NCI-H128 (cell line): Measurements from ENCODE around the gene ZNF81.
"Not testable (repeated sequence)": the region's sequence is repeated elsewhere in the genome, so short reads cannot be mapped to it uniquely, and the experiment has no call there.

Experiments
- DNase-seq: peaks from one replicate; lab custom pipeline; 2025; ENCODE audit not compliant: unreplicated experiment; lab: John Stamatoyannopoulos, UW

Gene ZNF81

DNA sequence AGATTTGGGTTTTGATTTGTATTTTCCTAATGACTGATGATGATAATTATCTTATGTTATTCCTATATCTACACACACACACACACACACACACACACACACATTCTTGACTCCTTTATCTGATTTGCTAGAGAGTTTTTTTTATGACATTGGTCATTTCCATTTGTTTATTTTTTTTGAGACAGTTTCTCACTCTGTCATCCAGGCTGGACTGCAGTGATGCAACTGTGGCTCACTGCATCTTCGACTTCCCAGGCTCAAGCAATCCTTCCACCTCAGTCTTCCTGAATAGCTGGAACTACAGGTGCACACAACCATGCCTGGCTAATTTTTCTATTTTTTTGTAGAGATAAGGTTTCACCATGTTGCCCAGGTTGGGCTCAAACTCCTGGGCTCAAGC, 6.7 kb downstream of the ZNF81 start:
- DNase-seq = no peak

DNA sequence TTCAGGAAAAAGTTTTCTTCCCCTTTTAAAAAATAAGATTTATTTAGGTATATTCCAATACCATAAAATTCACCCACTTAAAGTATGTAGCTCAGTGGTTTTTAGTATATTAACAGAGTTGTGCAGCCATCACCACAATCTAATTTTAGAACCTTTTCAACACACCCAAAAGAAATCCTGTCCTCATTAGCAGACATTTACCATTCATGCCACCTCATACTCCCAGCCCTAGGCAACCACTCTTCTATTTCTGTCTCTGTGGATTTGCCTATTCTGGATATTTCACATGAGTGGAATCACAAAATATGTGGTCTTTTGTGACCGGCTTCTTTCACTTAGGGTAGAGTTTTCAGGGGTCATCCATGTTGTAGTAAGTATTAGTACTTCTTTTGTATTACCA, 7.4 kb downstream of the ZNF81 start:
- DNase-seq = no peak

DNA sequence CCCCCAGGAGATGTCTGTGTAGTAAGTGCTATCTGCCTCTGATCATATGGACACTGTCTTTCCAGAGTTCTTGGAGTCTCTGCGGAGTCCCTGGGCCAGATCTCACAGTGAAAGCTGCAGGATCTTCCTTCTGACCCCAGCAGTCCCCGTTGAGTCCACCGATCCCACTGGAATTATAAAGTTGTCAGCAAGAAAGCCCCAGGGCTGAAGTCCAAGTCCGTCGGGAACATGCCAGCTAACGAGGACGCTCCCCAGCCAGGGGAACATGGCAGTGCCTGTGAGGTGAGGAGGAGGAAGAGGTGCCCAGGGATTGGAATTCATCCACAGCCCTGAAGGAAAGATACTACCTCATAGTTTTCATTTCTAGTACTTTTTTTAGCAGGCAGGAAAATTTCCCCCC, 9.3 kb downstream of the ZNF81 start:
- DNase-seq = no peak

DNA sequence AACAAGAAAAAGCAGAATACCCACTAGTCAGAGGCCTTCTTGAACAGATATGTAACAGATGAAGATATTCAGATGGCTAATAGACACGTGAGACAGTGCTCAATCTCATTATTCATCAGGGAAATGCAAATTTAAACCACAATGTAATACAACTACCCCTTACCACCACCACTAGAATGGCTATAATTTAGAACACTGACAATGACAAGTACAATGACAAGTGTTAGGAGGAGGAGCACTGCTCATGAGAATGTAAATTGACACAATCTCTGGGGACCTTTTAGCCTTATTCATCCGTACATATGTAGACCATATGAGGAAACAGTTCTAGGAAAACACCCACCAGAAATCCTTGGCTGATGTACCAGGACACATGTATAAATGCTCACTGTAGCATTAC, 13.1 kb downstream of the ZNF81 start:
- DNase-seq = no peak

DNA sequence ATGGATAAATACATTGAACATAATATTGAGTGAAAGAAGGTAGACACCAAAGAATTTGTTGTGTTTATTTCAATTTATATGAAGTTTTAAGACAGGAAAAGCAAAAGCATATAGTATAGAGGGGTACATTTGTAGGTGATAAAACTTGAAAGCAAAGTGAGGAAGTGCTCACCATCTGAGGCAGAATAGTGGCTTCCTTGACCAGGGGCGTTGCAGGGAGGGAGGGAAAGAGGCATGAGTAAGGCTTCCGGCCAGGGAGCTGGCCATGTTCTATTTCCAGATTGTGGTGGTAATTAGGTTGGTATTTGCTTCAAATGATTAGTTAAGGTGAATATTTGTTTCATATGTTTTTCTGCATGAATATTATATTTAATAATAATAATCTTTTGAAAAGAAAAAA, 13.7 kb downstream of the ZNF81 start:
- DNase-seq = not testable (repeated sequence)

DNA sequence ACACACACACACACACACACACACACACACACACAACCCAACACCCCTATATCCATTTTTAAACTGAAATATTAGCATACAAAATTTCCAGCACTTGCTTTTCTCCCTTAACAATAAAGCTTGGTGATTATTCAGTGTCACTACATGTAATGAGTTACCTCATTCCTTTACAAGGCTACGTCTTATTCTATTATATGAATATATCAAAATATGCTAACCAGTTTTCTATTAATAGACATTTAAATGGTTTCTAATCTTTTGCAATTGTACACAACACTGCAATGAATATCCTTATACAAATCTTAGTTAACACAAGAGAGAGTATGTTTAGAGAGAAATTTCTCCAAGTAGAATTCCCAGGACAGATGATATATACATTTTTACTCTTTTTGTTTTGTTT, 14.2 kb downstream of the ZNF81 start:
- DNase-seq = no peak

DNA sequence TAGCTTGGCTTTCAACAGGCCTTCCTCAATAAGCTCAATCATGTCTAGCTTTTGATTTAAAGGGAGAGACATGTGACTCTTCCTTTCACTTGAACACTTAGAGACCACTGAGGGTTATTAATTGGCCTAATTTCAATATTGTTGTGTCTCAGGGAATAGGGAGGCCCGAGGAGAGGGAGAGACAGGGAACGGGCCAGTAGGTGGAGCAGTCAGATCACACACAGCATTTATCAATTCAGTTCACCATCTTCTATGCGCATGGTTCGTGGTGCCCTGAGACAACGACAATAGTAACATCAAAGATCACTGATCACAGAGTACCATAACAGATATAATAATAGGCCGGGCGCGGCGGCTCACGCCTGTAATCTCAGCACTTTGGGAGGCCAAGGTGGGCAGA, 17.8 kb downstream of the ZNF81 start:
- no peak for DNase-seq

DNA sequence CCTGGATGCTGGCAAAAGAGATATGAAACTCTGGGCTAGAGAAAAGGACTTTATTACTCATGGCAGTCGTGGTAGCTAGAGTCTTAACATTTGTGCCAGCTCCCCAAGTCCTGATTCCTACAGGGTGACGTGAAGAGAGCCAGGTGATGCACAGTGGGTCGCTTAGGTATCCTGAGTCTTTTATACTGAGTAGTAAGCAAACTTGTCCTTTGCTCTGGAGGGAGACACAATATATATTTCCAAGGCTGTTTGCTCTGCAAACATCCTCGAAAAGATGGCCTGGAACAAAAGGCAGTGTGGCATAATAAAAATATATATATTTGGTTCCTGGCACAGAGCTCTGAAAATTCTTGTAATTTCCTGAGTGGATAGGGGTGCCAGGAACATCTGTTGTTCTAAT, 23.0 kb downstream of the ZNF81 start:
- no peak for DNase-seq

DNA sequence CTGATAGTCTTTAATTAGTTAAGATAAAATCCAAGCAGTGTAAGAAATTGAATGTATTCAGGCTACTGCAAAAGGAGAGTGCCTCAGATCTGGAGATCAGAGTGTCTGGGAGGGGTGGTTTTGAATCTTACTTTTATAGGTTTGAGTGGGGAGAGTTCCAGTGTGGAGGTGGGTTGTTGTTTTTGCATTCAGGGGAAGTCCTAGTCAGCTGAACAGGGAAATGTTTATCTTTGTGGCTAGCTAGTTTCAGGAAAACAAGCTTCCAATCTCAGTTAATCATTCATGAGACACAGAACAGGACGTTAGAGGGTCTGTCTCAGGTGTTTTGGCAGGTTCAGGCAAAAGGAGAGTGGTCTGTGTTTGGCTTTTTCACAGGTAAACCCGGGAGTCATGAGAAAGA, 26.0 kb downstream of the ZNF81 start:
- DNase-seq = no peak

DNA sequence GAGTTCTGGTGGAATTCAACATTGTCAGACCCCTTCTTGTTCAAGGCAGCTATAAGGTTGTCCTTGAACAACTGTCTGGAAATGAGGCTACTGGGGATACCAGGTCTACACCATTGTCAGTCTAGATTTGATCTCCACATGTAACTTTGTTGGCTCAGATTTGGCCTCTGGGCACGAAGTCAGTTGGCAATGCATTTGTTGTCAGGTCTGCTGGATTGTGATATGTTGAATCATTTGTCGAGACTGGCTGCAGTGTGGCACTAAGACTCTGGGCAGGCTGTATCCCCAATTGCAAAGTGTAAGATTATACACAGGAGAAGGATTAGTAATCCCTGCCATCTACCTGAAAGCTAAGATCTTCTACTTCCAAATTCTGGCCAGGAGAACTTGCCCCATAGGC, 26.5 kb downstream of the ZNF81 start:
- no peak for DNase-seq

DNA sequence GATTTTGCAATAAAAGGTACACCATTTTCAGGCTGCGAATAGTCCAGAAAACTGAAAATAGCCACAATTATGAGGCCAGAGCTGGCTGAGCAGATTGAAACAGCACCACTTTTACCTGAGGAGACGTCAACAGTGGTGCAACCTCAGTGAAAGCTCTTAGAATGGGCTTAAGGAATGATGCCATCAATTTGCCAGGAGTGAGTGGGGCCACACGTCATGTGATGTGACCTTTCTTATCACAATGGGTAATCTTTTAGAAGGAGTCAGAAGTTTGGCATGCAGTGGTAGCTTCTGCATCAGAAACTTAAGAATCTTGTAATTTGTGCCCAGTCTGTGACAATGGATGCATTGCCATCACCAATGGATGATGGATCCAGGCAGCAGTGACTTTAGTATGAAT, 27.6 kb downstream of the ZNF81 start:
- DNase-seq = no peak

DNA sequence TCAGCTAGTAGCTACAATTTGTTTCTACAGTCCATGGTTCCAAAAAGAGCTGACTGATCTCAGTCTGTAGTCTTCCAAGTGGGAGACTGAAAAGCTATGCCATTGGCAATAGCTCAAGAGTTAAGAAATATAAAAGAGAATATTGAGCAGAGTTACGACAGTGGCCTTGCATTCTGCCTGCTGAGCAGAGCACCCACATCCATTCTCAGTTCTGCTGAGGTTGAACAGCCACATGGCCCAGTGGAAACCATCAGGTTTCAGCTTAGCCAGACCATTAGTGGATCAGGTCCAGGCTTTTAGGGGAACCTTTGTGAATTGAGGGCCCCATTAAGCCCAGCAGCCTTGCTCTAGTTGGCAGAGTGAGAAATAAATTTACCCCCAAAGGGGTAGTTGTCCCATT, 28.1 kb downstream of the ZNF81 start:
- no peak for DNase-seq

DNA sequence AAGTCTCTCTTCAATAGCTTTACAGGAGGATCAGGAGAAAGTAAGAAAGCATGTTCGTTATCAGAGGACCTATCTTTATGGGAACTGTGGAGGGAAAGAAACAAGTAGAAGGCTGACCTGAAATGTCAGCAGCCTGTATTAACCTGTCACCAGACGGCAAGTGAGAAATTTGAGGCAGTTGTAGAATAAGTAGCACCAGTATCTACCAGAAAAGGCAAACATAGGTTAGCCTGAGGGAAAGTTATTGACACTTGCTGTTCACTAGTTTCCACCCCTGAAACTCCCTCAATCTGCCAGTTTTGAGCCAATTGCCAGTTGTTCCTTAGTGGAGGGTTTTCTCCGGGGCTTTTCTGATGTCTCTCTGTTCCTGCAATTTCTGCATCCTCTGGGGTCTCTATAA, 36.4 kb downstream of the ZNF81 start:
- no peak for DNase-seq

DNA sequence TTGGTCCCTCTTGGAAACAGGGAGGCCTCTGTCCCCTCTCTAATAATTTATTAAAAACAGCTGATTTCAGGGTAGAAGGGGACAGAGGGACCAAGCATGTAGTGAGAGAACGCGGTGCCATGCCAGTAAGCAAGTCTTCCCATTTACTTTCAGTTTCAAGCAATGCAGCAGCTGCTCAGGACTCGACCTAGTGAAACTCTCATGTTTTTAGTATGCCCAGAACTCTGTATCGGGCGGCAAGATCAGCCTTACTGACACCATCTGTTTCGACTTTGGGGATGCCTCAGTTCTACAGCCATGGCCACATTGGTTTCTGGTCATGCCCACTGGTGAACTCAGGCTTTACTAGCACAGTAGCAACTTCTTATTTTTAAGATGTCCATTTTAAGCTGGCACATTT, 40.6 kb downstream of the ZNF81 start:
- DNase-seq = no peak

DNA sequence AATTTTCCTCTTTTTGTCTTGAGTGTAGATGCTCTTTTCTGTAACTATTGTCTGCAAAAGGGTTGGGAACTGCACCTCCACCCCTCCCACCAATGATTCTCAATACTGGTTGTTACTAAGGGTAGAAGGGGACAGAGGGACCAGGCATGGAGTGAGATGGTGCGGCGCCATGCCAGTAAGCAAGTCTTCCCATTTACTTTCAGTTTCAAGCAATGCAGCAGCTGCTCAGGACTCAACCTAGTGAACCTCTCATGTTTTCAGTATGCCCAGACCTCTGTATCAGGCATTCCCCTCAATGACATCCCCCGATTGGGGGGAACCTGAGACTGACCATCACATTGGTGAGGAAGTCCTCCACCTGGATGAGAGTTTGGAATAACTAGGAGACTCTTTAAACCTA, 41.5 kb downstream of the ZNF81 start:
- no peak for DNase-seq

DNA sequence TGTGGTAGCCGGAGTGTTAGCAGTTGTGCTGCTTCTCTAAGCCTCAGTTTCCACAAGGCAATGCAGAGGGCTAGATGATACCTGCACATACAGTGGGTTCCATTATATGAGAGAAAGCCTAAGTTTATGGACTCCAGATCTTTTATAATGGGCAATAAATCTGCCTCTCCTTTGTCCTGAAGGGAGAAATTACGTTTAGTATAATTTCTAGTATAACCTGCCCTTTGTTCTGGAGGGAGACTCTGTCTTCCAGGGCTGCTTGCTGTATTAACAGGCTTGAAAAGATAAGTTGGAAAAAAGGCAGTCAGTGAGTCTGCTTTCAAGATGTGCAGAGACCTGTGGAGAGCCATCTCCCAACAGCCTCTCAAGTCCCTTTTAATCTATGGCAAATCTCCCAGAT, 42.8 kb downstream of the ZNF81 start:
- DNase-seq = no peak

DNA sequence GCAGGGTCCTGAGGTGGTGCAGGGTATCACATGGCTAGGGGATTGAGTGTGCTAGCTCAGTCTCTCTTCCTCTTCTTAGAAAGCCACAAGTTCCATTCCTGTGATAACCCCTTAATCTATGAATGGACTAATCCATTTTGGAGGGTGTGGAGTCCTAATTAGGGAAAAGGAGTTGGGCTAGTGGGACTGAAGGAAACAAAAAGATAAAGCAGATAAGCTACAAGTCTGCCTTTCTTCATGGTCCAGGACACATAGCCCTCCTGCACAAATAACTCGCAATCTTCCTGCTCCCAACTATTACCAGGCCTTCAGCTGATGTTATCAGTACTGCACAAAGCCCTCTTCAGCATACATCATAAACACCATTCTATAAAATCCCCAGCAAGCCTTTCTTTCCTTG, 44.2 kb downstream of the ZNF81 start:
- DNase-seq = no peak

DNA sequence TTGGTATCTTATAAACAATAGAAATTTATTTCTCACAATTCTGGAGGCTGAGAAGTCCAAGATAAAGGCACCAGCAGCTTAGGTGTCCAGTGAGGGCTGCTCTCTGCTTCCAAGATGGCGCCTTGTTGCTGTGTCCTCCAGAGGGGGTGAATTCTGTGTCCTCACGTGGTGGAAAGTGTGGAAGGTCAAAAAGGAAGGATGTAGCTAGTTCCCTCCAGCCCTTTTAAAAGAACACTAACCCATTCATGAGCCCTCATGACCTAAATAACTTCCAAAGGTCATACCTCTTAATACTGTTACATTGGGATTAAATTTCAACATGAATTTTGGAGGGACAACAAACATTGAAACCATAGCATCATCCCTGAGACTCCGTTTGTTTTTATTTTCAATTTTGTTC, 48.8 kb downstream of the ZNF81 start:
- no peak for DNase-seq

DNA sequence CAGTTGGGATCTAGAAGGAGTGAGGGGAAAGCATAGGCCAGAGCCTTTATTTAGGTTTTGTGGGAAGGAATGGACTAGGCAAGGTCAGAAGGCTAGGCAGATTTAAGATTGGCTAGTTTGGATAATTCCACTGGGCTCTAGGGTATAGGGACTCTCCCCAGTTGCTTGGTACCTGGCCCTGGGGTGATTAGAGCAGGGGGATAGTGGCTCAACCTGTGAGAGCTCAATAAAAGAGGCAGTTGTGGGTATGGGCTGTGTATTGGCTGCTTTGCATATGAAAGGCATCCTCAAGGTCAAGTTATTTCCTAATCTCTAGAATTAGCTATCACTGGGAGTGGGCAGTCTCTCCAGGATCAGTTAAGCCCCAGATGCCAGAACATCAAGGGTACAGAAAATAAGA, 61.3 kb downstream of the ZNF81 start:
- no peak for DNase-seq

DNA sequence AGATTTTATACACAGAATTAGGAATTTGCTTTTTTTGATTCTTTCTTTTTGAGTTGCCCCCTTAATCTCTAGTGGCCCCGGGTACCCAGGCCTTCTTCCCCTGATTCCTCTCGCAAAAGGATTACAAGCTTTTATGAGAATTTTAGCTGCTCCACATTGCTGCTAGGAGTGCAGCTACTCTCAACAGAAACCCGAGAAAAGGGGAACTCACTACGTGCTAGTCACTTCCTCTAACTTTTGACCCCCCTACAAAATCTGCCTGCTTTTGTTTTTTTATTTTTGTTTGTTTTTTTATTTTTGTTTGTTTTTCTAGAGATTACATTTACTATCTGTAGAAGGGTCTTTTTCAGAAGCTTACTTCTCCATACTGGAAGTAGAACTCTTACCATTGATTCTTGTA, 64.1 kb downstream of the ZNF81 start:
- DNase-seq = no peak

DNA sequence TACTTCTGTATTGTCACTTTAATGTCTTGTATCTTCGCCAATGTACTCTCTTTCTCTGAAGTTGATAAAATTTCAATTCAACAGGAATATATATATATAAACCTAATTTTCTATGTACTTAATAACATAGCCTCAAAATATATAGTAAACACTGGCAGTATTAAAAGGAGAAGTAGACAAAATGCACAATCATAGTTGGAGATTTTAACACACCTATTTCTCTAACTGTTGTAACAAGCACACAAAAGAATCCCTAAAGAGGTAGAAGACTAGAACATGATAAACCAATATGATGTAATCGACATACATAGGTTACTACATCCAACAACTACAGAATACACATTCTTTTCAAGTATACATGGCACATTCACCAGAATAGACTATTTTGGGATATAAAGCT, 65.5 kb downstream of the ZNF81 start:
- DNase-seq = no peak

DNA sequence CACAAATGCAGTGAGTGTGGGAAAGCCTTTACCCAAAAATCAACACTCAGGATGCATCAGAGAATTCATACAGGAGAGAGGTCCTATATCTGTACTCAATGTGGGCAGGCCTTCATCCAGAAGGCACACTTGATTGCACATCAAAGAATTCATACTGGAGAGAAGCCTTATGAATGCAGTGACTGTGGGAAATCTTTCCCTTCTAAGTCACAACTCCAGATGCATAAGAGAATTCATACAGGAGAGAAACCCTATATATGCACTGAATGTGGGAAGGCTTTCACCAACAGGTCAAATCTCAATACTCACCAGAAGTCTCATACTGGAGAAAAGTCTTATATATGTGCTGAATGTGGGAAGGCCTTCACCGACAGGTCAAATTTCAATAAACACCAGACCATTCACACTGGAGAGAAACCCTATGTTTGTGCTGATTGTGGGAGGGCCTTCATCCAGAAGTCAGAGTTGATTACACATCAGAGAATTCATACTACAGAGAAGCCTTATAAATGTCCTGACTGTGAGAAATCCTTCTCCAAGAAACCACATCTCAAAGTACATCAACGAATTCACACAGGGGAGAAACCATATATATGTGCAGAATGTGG, 79.3 kb downstream of the ZNF81 start:
- DNase-seq = no peak

DNA sequence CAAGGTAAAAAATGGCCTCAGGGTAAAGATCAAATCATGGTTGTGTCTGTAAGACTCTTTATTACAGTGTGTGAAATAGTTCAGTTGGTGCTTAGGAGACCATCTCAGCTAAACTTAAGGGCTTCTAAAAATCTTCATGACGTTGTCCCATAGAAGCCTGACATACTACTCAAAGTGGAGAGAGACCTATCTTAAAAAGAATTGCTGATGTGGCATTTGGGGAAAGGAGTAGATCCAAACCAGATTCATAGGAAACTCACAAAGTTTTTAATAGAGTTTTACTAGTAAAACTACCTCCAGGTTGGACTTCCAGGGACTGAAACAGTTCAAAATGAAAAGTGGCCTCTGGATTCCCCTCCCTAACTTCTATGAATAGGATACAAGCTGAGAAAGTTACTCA, 81.6 kb downstream of the ZNF81 start:
- no peak for DNase-seq

DNA sequence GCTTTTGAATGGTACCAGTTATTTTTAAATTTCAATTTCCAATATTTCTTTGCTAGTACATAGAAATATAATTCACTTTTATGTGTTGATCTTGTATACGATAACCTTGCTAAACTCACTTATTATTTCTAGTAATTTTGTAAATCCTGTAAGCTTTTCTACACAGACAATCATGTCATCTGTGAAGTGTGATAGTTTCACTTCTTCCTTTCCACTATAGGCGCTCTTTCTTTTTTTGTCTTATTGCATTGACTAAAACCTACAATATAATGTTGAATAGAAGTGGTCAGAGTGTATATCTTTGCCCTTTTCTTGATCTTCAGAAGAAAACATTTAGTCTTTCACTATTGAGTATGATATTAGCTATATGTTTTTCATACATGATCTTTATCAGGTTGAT, 90.5 kb downstream of the ZNF81 start:
- DNase-seq = no peak
